ENCODE data around the gene COX14.
A peak's percentile ranks its signal among the peaks of the same experiment; 100 is the strongest.

Gene COX14

DNA sequence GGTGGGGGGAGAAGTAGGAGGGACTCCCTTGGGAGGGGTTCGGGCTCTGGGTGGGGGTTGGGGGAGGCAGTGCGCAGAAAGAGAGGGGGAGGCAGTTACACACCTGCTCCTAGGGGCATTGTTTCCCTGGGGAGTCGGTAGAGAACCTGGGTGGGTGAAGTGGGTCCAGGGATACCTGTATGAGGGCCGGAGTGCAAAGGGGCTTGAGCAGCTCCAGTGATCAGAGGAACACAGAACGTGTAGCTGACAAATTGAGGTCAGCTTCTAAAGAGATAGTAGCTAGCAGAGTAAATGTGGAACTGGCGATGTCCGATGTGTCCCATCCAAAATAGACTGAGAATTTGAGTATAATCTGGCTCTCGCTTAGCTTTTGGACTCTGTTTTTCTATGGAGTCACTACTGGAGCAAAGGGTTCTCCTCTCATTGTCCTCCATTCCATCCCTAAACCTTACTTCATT is 26.4 kb upstream of the COX14 start:
- no peak for DNase-seq

DNA sequence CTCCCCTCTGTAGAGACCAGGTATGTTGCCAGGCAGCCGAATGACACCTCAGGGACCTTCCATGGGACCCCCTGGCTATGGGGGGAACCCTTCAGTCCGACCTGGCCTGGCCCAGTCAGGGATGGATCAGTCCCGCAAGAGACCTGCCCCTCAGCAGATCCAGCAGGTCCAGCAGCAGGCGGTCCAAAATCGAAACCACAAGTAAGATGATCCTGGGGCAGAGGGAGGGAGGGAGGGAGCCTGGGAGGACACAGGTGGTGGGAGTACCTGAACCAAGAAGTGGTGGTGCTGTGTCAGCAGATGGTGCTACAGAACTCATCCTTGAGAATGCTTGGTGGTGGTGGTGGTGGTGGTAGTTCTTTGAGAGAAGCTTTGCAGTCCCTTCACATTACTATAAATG is 25.9 kb upstream of the COX14 start:
- DNase-seq = no peak

DNA sequence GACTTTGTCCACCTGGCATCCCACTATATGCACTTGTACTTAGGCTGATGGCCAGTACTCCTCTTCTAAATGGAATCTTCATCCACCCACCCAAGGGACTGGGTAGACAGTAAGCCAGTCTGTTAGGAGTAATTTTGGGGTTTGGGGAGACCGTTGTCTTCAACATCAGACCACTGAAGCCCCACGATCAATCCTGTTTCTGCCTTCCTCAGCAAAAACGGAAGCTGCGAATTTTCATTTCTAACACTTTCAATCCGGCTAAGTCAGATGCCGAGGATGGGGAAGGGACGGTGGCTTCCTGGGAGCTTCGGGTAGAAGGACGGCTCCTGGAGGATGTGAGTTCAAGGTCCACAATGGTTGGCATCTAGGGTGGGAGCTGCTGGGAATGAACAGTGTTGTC is 24.9 kb upstream of the COX14 start:
- DNase-seq = no peak

DNA sequence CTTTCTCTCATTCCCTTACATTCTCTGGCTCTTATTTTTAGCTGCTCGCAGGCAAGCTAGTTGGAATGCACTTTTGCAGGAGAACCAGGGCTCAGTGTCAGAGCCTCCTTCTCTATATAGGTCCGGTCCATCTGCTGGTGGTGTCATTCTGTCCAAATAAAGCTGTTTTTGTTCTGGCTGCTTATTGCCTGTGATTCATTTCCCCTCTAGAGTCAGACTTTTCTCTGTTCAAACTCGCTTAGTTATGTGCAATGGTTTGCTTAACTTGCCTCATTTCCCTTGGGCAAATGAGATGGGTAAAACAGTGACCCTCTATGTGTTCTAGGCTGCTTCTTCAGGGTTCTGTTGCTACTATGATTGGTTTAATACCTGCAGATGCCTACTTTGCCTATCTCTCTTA is 24.0 kb upstream of the COX14 start:
- DNase-seq = peak in 1 of 2 experiments; percentile 11

DNA sequence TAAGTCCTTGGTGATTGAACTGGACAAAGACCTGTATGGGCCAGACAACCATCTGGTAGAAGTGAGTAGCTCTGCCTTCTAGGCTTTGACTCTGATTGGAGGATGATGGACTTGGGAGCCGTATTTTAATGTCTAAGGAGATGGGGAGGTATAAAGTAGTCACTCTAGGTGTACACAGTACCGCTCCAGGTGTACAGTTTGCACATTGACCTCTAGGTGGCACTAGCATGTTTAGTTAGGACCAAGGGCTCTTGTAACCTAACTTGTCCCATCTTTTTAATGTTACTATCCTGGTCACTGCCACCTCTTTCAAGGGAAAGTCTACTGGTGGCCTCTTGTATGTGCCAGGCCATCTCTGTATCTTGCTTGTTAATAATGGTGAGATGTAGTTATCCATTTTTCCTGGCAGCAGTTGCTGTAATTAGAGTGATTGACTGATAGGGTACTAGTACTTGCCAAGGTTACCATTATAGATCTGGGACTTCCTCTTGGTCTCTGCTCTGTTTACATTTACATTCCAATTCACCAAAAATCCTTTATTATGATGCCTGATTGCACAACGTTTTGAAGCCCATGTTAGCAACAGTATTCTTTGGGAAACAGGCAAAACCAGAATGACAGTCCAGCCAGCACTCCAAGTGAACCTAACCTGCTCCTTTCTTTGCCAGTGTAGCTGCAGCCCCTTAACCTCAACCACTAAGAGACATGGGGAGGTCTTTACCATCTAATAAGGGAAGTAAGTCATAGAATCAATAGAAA is 23.3 kb upstream of the COX14 start:
- peak; percentile 34 to 61 for DNase-seq

DNA sequence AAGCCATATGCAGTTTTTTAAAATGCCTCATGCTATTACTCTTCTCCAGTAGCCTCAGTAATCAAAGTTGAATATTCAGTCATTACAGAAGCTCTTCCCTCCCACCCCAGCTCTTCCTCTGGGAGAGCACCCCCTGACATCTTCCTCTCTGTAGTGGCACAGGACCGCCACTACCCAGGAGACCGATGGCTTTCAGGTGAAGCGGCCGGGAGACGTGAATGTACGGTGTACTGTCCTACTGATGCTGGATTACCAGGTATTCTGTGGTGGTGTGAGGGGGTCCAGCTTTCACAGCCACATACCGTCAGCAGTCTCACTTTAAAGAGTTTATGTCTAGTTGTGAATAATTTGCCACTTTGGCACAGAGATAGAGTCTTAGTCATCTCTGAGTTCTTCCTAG is 22.3 kb upstream of the COX14 start:
- no peak for DNase-seq

DNA sequence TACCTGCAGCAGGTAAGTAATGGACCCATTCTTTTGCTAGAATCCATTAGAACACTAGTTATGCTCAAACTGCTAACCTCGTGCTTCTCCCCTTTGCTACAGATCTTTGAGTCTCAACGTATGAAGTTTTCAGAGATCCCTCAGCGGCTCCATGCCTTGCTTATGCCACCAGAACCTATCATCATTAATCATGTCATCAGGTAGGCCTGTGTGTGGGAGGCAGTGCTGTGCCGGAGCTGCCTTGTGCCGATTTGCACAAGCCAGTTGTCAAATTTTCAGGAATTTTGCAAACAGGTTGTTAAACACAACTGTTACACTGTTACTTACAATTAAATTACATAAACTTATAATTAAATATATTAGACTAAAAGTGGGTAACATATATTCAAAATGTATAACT is 21.6 kb upstream of the COX14 start:
- DNase-seq = no peak

DNA sequence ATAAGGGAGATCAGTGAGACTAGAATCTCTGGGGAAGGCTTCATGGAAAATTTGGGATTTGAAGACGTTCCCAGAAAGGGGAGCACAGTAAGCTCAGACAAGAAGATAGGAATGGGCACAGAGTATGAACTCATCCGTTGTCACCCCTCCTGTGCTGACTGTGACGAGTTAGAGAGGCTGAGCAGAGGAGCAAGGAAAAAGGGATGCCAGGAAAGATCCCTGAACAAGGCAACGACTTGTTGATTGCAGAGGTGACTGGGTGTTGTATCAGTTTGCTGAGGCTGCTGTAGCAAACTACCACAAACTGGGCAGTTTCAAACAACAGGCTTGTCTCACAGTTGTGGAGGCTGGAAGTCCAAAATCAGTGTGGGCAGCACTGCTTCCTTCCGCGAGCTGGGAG is 14.1 kb upstream of the COX14 start:
- DNase-seq = no peak

DNA sequence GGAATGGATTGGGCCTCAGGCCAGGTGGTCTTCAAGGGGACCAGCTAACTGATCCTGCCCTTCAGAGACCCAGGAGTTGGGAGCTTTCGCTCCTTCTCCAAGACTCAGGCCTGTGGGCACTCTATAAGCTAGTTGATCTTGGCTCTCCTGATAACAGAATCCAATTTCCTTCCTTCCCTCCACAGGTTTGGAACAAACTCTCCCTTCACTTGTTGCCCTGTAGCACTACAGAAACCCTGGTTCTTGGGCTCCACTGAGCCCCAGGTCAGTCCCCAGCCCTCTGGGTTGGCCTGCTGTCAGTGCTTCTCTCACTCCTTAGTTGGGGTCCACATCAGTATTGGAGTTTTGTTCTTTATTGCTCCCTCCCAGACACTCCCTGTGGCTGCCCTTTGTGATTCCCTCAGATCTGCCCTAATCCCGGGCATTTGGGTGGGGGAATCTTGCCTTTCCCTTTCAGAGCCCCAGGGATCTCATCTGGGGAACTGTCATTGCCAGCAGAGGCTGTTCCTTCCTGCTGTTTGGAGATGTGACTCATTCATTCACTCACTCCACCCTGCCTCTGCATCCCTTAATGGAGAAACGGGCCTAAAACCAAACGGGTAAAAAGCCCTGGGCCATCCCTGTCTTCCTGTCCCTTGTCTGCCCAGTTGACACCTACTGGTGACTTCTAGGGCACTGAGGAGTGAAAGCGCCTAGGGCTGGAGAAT is 12.6 kb upstream of the COX14 start:
- no peak for DNase-seq

DNA sequence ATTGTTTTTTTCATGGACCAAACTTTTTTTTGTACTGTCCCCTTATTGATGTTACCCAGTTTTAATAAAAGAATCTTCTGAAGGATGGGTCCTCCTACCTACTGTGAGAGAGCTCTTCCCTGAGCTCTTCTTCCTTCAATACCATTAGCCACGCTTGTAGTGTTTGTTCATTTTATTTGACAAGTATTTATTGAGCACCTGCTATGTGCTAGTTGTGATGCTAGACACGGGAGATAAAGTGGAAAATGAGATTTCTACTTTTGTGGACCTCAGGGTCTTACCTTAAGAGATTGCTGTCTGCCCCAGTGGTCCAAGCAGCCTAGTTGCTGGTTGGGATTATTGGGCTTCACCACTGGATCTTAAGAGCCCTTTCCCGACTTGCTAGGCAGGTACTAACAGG is 11.5 kb upstream of the COX14 start:
- DNase-seq = no peak

DNA sequence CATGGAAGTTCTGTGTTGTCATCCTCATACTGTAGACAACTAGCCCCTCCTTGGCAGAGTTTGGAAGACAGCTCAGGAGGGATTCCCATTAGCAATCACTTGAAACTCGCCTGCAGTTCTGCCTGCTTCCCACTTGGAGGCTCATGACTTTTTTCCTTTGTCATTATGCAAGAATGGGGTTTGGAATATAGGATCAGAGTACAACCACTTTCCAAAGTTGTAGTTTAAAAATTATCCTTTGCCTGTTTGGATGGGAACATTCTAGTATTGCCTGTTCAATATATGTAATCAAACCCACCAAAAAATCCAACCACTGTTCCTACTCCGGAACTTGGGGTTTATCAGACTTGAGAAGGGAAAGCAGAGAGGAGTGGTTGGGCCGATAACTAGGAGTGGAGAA is 10.4 kb upstream of the COX14 start:
- peak in 1 of 2 experiments; percentile 52 for DNase-seq

DNA sequence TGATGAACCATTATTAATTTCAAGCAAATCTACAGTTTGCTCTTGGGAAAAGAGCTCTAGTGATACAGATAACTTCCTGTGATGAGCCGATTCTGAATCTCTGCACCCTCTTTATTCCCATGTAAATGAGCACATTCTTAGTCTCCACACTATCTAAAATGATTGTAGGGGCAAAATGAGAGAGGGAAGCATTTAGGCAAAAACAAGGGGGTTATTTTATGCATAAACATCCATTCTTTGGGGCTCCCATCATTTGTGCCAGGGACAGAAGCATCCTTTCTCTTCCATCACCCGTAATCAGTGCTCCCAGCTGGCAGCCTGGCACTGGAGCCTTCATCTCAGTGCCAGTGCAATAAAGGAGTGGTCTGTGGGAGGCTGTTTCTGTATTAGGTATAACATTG is 9.9 kb upstream of the COX14 start:
- no peak for DNase-seq

DNA sequence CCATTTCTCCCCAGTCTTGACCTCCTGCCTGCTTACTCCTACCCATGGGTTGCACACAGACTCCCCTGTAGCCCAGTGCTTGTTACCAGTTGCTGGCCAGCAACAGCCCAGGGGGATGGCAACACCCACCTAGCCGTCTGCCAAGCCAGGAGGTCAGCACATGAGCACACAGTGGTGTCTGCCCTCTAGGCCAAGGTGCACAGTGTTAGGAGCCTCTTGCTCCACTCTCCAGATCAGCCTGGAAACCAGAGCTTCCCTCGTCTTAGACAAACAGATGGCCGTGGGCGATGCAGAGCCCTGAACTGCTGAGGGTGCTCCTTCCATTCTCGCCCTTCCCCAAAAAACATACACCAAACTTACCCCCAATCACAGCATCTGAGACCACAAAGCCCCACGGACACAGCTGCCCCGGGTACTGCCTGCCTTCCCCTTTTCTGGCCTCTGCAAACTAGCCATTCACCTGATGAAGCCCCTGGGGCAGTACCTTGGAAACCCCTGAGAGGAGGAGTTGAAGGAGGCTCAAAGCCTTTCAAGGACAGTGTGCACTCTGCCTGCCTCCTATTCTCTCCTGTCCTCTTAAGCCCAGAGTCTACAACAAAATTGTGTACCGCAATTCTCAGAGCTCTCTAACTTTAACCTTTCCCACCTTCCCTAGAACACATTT is 9.3 kb upstream of the COX14 start:
- no peak for DNase-seq

DNA sequence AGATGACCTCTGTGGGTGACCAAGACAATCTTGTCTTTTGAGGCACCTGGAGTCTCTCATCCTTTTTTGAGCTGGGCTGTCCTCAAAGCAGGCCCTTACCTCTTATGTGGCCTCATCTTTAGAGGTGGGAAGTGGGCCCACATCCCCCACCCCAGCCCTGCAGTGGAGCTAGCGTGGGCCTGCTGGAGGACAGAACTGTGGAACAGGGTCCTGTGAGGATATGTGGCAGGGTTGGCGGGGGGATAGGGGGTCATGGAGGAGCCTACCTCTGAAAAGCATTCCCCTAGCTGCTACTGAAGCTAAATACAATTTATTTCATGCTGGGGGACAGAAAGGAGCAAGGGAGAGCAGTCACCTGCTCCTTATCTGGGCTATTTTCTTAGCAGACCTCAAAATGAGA is 8.7 kb upstream of the COX14 start:
- no peak for DNase-seq

DNA sequence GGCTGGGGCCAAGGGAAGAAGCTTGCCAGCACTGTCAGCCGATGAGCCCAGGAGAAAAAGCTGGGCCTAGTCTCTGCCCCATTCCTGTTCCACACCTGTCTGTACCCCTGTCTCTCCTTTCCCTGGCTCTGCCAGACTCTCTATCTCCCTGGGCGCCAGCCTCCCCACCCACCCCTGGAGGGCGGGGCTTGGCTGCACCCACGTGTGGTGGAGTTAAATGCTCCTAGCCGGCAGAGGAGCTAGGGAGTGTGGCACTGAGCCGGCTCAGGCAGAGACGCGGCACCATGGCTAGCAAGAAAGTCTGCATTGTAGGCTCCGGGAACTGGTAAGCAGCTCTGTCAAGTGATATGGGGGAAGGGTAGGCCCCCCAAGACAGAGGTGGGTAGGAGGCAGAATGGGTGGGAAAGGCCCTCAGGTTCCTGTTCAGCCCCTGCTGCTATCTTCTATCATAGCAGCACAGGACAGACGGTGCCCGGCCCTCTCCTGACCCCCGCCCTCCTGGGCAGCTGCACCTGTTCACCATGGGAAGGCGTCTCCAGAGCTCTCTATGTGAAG is 8.2 kb upstream of the COX14 start, which contains the start of gene GPD1:
Gene GPD1, plus strand, starts transcription at position 242 of the 555 bp plus-strand sequence. Its CDS starts 43 bp downstream, at position 285.
- no peak for DNase-seq

DNA sequence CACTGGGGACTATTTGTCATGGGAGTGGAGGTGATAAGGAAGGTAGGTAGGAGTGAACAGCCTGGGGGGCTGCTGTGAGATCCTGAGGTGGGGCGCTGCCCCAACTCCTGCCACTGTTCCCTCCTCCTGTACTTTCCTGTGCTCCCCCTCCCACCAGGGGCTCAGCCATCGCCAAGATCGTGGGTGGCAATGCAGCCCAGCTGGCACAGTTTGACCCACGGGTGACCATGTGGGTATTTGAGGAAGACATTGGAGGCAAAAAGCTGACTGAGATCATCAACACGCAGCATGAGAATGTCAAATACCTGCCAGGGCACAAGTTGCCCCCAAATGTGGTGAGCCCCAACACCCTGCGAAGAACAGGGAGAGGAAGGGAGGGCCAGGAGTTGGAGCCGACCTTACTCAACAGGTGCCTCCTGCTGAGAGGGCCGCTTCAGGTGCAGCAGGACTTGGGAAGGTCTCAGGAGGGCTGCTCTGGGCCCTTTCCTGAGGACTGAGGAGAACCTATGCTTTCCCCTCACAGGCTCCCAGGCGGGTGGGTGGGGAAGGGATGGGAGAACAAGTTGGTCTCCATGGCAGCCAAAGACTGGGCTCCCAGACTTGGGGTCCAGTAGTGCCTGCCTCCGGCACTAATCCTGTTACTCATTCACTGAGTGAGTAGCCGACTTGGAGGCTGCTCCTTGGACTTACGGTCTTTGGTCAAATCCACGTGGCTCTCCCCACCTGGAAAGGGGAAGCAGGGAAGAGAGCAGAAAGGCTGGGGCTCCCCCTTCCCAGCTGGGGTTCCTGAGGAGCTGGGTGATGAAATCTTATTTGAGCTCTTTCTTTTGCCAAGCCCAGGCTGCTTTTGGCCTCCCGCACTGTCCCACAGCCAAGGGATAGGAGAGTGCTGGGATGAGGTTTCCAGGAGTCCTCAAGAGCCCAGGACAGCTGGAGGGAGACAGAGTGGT is 7.3 kb upstream of the COX14 start:
- DNase-seq = no peak

DNA sequence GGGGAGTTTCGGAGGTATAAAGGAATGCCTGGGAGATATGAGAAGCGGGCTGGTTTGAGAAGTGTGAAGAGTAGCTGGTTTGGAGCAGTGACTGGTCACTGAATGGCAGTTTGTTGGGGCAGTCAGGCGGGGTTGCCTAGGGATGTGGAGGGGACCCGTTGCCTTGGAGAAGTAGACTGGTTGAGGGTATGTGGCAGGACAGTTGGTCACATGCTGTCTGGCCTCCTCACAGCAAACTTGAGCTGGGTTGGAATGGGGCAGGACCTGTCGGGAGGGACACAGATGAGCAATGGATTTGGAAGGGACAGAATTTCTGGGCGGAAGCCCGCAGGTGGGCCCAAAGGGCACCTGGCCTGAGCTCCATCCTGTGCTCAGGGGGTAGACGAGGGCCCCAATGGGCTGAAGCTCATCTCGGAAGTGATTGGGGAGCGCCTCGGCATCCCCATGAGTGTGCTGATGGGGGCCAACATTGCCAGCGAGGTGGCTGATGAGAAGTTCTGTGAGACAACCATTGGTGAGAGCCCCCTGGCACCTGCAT is 6.1 kb upstream of the COX14 start:
- DNase-seq = no peak

DNA sequence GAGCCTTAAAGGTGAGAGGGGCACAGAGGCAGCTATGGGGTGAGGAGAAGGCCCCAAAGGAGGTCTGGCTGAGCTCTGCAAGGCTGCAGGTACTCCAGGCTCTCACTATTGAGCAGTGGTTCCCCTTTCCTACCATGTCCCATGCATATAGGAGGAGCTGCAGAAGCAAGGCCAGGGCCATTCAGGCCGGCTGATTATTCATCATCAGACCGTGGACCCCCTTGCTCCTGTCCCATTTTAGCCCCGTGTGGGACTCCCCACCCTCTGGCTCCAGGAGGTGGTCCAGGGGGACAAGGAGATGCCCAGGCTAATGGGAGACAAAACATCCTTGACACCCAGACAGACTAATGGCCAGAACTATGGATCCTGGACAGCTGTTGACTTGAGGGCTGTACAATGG is 5.1 kb upstream of the COX14 start:
- DNase-seq = no peak

DNA sequence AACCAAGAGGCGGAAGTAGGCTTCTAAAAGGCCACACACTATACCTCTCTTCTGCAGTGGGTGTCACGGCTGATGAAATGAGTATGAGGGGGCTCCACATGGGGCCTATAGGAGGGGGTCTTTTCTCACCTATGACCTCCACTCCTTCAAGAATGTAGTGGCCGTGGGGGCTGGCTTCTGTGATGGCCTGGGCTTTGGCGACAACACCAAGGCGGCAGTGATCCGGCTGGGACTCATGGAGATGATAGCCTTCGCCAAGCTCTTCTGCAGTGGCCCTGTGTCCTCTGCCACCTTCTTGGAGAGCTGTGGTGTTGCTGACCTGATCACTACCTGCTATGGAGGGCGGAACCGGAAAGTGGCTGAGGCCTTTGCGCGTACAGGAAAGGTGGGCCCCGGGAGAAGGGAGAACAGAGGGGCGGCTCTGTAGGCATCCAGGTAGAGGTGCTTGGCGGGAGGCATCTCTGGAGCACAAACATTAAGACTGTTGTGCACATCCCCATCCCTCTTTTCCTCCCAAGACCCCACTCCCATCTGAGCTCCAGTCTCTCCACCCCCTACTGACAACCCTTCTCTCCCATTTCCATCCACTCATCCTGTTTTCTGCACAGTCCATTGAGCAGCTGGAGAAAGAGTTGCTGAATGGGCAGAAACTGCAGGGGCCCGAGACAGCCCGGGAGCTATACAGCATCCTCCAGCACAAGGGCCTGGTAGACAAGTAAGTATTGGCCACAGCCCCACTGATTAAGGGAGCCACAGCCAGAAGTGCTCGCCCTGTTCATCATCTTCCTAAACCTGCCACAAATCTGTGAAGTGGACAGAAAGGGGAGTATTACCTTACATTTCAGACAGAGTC is 4.4 kb upstream of the COX14 start:
- no peak for DNase-seq

DNA sequence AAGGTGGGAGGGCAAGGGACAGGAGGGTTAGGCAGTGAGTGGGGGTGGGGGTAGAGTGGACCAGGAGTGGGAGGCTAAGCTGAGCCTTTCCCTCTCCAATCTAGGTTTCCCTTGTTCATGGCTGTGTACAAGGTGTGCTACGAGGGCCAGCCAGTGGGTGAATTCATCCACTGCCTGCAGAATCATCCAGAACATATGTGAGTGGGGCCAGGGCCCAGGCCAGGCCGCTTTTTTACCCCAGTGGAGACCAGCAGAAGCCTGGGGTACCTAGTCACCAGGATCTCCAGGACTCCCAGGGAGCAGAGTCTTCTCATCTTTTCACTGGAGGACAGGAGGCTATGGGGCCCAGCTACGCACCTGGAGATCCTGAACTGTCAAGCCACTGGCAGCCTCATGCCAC is 2.7 kb upstream of the COX14 start:
- no peak for DNase-seq

DNA sequence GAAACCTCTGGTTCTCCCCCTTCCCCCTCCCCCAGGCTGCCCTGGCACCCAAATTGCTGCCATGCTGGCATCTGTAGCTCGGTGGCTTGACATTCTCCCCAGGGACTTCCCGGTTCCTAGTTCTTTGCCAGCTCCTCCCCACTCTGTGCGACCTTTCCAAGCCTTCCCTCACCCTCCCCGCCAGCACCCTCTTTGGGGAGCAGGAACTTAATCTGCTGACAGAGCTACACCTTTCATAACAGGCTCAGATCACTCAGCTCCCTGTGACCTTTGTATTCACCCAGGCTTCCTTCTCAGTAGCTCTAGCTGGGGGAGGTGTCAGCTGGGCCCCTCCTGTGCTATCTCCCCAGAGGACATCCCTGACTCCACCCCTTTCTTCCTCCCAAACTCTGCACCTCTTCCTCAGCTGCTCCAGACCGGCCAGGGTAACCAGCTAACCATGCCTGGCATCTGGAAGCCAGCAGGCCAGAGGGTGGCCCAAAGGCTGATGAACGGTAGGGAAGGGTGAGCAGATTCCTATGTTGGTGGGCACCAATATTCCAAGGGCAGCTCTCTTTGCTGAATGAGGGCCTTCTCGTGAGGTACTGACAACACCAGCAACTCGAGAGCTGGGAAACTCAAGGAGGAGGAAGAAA is 1.8 kb upstream of the COX14 start:
- no peak for DNase-seq

Data from SW 1271 (cell line).